GM18909 (cell line): ENCODE measurements around the gene PANK4.
"Not testable (repeated sequence)": the region's sequence is repeated elsewhere in the genome, so short reads cannot be mapped to it uniquely, and the experiment has no call there.

Experiments
- ATAC-seq: cut with Tn5 transposase; IDR thresholded peaks from one replicate; pipeline ENCODE4 v1.9.1; 2021; ENCODE audit warnings: mild to moderate bottlenecking; ENCODE audit not compliant: unreplicated experiment, poor library complexity

Gene PANK4

DNA sequence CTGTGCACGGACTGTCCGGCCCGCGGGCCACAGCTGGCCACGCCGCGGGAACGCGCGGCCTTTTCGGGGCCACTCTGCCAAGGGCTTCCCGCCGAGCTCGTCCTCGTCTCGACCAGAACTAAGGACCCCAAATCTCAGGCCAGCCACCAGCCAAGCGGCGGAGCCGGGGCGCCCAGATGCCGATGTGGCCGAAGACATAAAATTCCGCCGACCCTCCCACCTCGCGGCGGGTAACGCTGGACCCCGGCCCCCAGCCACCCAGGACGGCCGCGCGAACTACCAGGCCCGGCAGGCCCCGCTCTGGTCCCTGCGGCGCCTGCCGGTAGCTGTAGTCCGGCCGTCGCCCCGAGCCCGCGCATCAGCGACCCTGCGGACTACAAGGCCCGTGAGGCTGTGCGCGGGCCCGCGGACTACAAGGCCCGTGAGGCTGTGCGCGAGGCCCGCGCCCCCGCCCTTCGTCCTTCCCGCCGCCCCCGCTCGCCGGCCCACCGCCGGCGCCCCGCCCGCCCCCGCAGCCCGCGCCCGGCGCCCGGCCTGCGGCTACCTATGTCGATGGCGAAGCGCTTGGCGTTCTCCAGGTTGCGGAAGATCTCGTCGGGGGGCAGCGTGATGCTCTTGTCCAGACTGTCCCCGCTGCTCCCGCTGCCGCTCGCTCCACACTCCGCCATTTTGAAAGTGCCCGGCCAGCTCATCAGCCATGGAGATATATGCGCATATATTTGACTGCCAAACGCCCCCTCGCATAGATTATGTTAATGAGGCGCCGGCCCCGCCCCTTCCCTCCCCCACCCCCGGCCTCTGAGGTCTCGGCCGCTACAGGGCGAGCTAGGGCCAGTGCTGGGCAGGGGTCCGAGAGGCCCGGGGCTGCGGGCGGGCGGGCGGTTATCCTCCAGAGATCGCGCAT, at the start of gene PANK4:
TSS of gene PANK4 (minus strand) at position 677 of the 904 bp plus-strand sequence. CDS start at position 668, 9 bp downstream.
- peak; percentile 83 for ATAC-seq

DNA sequence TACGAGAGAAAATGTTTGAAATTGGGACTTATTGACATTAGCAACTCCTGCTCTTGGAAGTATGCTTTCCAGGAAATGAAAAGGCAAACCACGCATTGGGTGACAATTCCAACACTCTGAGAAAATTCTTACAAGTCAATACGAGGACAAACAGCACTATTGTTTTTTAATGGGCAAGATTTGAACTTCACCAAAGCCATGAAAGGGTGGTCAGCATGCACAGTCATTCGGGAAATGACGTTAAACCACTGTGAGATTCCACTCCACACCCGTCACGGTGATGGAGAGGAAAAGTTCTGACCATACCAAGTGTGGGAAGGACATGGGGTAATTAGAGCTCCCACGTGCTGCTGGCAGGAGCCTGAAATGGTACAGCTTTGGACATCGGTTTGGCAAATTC, 48.0 kb upstream of the PANK4 start:
- ATAC-seq: no peak

DNA sequence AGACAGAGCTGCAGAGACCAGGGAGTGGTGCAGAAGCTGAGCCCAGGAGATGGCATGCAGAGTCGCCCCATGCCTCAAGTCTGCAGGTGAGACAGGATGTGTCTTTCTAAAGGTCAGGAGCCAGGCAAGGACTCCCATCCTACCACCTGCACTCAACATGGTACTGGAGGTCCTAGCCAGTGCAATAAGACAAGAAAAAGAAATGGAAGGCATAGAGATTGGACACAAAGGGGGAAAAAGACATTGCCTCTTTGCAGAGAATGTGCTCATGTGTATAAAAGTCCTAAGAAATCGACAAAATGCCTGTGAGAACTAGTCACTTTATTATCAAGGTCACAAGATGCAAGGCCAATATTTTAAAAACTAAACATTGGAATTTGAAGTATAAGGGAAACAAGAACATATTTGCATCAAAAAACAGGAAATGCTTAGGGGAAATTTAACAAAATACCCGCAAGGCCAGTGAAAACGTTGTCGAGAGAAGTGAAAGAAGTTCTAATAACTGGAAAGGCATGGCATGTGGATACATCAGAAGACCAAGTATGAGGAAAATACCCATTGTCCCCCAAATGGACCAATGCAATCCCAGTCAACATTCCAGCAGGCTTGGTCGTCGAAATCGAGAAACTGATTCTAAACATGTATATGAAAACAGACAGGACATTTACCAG, 47.0 kb upstream of the PANK4 start:
- no peak for ATAC-seq

DNA sequence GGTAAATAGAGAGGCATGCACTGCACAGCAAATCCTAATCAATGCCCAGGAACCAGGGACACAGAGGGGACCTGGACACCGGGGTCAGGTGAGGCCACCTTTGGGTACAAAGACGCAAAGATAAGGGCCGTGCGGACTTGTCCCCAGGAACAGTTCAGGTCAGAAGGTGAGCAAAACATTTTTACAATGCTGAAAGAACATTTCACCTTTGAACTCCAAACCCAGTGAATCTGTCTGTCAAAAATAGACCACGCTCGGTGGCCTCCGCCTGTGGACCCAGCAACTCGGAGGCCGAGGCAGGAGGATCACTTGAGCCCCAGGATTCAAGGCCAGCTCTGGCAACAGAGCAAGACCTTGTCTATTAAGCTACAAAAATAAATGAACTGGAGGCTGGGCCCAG, 45.0 kb upstream of the PANK4 start:
- no peak for ATAC-seq

DNA sequence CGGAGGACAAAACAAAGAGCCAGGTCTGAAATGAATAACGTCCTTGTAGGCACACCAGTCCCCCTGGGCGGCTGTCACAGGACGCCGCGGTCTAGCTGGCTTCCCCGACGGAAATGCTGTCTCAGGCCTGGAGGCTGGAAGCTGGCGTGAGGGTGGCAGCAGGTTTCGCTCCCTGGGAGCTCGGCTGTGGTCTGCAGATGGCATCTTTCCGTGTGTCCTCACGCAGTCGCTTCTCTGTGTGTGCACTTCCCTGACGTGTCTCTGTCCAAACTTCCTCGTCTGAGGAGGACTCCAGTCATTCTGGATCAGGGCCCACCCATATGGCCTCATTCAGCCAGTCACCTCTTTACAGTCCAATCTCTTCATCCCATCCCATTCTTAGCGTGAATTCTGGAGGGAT, 43.9 kb upstream of the PANK4 start:
- ATAC-seq: no peak

DNA sequence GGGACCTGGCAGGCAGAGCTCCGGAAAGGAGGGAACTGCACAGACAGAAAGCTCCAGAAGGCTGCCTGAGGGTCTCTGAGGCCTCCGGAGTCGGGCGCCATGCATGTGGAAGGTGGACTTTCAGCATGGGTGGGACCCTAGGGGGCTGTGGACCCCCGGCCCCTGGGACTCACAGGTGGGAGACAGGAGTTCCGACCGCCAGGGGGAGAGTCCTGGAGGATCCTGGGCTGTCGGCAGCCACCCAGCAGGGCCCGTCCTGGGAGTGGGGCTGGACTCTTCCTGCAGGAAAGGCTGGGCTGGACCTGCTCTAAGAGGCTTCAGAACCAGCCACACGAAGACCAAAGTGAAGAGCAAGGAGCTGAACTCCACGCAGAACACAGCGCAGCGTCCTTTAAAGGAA, 43.3 kb upstream of the PANK4 start:
- not testable (repeated sequence) for ATAC-seq

DNA sequence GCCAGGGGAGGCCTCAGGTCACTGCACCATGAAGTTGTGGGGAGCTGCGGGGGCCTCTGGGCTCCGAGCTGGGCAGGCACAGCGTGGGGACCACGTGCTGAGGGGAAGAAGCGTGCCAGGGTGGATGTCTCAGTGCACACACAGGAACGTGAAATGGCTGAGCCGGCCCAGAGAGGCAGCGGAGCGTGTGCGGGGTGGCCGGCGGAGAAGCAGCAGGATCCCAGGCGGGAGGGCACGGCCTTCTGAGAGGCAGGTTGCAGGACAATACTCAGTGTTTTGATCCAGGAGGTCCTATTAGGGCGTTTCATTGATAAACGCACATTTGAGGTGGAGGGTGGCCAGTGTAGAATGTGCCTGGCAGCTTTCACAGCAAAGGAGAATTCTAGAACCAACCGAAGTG, 42.7 kb upstream of the PANK4 start:
- ATAC-seq: no peak

DNA sequence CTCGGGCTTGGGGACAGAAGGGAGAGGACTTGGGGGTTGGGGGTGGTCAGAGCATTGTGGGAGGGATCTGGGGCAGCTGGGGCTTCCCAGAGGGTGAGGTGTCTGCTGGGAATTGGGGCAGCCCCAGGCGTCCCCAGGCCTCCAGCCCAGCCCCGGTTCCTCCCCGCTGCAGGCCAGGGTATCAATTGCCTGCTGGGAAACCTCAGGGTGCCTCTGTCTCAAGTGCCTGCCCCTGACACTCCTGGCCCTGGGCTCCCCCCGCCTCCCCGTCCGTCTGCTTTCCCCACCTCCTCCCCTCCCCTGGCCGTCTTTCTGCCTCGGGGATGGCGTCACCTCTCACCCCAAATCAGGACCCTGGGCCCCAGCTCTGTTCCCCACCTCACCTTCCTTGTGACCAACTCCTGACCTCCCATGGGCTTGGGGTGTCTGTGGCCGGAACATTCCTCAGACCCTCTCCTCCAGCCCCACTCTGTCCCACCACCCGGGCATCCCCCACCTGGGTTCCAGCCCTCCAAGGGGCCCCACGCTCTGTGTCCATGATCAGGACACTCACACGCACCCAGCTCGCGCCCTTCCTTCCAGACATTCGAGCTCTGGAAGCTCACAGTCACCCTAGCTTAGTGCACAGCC, 41.9 kb upstream of the PANK4 start:
- not testable (repeated sequence) for ATAC-seq

DNA sequence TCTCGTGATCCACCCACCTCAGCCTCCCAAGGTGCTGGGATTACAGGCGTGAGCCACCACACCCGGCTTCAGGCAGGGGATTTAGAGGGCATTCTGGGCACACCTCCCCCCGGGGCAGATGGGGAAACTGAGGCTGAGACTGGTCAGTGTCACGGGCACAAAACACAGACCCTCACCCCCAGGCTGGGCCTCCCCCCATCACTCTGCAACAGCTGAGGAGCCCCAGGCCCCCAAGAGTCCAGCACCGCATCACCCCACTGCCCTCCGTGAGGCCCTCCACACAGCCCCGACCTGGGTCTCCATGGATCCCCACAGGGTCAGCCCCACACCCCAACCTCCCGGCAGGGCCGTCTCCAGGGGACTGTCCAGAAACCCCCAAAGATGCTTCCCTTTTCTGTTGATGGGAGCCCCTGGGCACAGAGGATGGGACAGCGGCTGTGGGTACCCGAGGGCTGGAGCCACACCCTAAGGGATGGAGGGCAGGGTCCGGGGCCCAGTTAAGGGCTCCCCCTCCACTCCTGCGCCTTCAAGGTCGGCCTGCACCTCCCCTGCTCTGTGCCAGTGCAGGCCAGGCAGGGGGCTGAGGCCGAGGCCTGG, 40.8 kb upstream of the PANK4 start:
- ATAC-seq: no peak

DNA sequence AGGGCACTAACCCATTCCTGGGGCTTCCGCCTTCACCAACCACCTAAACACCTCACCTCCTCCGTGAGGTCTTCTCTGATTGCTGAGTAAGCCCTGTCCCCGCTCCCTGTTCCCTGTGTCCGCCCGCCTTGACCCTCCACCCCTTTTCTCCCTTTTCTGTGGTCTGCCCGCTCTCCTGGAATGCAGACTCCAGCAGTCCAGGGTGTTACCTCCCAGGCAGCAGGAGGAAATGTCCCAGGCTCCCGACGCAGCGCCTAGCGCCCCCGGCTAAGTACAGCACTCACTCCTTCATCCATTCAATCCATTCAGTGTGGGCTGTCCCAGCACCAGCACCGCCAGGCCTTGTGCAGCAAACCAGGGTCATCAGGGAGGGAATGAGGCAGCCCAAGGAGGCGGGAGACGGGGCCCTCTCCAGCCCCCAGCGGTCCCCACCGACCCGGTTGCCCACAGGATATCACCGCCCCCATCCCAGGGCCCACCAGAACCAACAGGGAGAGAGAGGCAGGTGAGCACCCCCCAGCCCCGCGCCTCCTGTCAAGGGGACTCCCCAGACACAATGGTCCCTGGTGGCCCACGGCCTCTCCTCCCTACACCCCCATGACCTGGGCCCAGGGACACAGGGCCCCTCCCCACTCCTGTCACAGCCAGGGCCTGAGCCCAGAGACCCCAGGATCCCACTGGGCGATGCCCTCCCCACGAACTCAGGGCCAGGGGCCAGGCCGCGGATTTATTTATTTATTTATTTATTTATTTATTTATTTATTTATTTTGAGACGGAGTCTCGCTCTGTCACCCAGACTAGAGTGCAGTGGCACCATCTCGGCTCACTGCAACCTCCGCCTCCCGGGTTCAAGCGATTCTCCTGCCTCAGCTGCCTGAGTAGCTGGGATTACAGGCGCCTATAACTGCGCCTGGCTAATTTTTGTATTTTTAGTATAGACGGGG, 40.0 kb upstream of the PANK4 start:
- no peak for ATAC-seq

DNA sequence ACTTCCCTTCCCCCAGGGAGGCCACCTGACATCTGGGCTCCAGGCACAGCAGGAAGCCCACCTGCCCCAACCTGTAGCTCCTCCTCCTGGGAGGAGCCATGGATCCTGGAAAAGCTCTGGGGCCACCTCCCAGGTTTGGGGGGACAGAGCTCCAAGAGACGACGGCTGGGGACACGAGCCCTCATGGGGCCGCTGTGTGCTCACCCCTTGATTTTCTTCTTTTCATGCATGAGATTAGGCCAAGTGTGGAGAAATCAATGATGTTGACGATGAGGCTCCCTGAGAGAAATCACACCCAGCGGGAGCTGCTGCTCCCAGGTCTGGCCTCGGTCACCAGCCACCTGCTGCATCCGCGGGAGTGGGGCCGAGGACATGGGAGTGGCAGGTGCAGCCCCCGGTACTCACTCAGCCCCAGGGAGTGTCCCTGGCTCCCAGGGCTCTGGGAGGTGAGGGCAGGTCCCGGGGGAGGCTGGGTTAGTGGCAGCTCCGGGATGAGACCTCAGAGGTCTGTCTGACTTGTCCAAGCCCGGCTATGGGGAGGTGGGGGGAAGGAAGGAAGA, 38.5 kb upstream of the PANK4 start:
- ATAC-seq: no peak

DNA sequence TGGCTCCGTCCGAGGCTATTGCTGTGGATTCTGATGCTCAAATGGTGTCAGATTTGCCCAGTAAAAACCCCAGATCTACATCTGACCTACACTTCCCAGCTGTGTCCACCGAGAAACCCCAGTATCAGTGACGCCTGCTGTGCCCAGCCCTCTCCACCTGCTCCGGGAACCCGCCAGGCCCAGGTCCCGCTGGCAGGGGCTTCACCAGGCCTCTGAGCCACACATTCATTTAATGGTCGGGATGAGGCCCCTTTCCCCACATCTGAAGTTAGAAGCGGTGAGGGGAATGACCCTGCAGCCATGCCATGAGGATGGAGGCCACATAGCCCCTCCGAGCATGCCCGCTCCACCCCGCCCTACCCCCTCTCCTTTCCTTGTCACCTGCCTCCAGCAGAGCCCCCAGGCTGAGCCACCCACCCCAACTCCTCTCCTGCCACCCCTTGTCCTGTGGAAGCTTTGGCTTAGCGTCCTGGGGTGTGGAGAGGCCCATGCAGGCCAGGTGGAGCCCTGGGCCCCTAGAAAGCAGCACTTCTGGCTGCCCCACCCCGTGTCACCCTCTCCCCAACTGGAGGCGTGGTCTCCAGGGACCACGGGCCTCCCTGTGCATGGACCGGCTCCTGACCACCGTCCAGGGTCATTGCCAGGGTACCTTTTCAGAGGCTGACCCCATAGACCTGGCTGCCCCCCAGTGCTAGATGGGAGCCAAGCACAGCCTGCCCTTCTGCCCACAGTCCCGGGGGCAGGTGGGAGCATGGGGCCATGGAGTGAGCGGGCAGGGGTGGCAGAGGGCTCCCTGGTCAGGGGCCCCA, 37.8 kb upstream of the PANK4 start:
- ATAC-seq: no peak

DNA sequence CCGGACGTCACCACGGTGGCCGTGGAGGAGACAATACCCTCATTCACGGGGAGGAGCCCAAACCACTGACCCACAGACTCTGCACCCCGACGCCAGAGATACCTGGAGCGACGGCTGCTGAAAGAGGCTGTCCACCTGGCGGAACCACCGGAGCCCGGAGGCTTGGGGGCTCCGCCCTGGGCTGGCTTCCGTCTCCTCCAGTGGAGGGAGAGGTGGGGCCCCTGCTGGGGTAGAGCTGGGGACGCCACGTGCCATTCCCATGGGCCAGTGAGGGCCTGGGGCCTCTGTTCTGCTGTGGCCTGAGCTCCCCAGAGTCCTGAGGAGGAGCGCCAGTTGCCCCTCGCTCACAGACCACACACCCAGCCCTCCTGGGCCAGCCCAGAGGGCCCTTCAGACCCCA, 36.8 kb upstream of the PANK4 start:
- no peak for ATAC-seq

DNA sequence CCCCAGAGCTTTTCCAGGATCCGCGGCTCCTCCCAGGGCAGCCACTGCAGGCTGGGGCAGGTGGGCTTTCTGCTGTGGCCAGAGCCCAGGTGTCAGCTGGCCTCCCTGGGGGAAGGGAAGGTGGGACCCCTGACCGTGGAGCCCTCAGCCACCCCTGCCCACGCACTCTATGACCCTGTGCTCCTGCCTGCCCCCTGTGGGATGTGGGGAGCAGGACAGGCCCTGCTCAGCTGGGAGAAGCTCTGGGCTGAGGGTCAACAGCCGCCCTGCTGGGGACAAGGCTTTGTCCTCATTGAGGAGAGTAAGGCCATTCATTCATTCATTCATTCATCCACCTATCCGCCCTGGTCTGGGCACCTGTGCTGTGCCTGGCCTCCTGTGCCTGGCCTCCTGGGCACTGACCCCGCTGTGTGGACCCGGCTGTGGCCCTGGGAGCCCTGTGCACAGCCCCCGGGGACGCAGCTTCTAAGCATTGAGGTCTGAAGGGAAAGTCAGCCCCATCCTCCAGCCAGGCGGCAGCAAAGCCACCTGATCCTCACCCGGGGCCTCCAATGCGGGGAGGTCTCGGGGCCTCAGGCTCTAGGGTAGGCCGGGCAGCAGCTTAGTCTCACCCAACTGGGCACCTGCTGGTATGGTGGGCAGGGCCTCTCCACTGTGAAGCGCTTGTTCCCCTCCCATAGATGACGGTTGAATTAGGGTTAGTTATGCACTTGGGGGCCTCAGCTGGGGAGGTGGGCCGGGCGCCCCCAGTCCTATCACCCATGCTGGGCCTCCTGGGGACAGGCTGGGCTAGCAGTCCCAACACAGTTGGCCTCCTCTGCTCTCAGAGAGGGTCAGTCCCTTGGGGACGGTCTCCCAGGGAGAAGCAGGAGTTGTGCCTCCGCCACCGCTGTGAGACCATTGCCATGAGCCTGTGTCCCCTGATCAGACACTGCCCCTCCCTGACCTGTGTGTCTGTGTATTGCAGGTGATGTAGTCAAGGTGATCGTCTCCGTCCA, 35.8 kb upstream of the PANK4 start:
- ATAC-seq: no peak

DNA sequence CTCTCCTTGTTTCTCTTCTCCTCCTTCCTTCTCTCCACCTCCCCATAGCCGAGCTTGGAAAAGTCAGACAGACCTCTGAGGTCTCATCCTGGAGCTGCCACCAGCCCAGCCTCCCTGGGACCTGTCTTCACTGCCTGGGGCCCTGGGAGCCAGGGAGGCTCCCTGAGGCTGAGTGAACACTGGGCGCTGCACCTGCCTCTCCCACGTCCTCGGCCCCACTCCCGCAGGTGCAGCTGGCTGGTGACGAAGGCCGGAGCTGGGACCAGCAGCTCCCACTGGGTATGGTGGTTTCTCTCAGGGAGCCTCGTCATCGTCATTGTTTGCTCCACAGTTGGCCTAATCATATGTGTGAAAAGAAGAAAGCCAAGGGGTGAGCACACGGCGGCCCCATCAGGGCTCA, 35.0 kb upstream of the PANK4 start:
- no peak for ATAC-seq

DNA sequence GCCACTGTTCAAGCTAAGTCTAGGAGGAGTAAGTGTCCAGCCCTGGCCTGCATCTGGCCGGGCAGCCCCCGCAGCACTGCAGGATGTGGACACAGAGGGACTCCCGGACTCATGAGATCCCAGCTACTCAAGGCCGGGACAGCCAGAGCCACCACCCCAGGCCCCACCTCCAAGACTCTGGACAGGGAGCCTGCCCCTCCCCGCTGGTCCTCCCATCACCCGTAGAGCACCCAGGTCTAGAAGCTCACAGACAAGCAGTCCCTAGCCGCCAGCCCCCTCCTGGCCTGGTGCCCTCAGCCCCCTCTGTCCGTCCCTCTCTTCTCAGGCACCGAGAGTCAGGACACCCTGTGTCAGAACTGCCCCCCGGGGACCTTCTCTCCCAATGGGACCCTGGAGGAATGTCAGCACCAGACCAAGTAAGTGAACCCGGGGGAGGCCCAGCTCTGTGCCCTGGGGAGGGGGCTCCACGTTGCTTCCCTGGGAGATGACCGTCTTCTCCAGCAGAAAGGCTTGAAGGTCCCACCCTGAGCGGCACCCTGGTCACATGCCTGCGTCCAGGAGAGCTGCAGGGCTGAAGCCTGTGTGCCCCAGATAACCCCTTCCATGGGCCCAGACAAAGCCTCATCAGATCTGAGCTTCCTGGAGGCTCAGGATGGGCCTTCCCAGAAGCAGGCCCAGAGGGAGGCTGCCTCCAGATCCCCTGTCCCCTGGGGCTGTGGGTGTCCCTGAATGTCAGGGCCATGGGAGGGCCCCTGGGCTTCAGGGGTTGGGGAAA, 34.1 kb upstream of the PANK4 start:
- ATAC-seq: no peak
